ENCODE measurements around the gene PIGL.

PIGL gene

DNA sequence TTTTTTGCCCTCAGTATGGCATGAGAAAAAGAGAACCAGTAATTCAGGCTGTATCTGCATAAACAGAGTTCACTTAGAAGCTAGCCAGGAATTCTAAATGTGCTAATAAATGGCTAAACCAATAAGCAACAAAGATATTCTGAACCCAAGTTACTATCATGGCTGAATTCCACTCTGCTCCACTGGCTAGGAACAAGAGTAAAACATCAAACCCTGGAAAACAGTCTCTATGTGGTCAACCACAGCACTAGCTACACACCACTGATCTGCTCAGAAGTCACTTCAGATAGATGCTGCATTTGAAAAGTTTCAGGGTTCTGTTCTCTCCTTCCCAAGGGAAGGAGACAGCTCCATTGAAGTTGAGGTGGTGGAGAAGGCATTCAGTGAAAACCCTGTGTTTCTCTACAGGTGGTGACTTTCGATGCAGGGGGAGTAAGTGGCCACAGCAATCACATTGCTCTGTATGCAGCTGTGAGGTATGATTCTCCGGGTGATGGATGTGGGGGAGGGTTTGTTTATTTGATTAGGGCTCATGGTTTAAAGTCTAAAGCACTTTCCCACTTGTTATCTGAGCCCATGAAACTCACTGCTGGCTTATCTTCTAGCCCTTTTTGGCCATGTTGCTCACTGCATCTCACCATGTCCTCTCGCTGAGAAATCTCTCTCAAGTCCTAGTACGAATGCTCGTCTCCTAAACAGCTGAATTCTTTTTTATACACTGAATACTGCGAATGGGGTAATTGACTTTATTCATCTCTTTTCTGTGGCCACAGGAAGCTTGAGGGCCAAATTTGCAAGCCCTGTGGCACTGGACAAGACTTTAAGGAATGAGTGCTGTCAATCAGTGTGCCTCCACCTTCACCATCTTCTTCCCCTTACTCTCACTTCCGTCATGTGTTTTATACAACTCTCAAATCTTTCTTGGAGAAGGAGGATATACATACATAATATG, 96.4 kb downstream of the PIGL start:
- DNase-seq = no peak

DNA sequence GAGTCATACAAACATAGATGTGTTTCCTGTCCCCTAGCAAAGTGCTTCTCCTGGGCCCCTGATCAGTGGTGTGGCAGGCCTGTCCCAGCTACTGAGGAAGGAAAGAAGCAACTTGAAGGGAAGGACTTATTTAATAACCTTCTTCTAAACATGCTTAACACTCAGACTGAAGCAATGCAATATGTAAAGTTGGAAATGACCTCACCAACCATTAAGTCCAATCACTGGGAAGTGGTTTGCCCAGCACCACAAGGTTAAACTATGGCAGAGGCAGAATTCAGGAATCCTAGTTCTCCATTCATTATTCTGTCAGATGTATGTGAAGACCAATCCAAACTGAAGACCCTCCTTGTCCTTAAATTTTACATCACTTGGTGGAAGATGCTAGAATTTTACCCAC, 97.2 kb downstream of the PIGL start:
- DNase-seq = no peak

DNA sequence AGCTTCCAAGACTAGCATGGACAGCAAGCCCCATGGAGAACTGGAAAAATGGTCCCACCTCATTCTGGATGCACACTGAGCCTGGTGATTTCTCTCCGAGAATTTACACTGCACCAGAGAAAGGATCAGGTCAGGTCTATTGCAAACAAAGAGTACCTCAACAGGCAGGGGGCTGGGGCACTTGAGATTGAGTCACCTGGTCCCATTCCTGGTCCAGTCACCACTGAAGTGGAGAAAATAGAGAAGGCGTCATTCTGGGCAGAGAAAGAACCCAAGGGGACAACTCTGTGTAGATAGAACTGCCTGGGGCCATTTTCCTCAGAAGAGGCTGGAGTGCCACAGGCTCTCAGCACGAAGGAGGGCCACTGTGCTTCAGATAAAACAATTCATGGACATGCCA, 97.8 kb downstream of the PIGL start:
- DNase-seq = no peak

DNA sequence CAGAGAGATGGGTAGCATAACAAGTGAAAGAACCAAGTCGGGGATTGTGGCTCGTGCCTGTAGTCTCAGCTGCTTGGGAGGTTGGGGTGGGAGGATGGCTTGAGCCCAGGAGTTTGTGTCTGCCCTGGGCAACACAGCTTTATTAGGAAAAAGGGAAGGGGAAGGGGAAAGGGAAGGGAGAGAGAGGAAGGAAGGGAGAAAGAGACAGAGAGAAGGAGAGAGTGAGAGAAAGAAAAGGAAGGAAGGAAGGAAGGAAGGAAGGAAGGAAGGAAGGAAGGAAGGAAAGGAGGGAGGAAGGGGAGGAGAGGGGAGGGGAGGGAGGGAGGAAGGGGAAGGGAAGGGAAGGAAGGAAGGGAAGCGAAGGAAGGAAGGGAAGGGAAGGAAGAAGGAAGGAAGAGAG, 103.0 kb downstream of the PIGL start:
- DNase-seq = no peak

DNA sequence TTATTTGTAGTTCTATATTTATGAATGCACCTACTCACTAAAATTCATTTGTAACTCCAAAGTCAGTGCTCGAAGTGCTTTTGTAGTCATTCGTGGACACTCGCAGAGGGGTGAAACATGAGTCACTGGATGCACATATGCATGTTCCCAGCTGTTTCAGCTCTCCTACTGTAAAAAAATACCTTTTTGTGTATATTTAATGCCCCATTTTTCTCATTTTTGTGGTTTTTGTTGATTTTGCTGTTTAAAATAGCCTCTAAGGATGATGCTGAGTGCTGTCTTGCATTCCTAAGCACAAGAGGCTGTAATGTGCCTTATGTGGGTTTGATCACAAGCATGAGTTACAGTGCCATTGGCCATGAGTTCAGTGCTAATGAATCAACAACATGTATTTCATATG, 105.6 kb downstream of the PIGL start:
- no peak for DNase-seq

DNA sequence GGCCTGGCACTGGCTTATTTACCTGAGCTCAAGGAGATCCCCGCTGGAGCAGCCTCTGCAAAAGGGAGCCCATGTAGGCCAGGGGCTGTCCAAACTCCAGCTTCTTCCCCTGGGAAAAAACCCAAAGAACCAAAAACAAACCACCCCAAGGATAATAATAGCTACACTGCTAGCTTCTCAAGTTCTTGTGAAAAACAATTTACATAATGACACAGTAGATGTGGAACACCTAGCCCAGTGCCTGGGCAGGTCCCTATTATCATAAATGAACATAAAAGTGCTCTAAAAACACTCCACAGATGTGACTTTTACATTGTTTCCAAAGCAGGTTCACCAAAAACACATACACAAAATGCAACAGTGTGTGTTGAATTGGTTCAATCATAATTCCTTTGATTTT, 109.0 kb downstream of the PIGL start:
- no peak for DNase-seq

DNA sequence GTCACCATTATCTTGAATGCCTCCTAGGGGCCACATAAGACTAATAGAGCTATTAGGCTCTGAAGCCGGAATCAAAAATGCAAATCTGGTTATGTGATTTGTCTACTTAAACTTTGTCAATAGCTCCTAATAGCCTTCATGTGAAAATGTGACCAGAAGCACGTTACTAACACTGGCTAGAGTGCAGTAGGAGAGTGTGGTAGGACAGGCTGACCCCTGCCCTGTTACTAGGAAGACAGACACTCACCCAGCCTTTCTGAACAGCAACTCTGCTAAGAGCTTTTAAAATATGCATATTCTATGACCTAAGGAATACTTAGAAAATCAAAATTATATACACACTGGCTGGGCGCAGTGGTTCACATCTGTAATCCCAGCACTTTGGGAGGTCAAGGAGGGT, 110.0 kb downstream of the PIGL start:
- no peak for DNase-seq

DNA sequence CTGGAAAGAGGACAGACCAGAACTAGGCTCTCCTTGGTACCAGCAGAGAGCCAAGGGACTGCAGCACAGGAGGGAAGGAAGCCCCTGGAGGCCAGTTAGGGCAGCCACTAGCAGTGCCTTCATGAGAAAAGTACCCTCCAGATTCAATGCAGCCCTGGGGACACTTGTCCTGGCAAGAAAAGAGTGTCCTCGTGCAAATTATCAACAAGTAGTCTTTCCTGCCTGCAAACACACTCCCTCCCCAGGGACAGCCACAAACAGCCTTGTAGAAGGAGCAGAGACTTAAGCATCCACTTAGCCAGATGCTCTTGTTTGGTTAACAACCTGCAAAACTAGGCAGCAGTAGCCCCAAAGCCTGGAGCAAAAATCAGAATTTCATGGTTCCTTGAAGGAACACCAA, 112.0 kb downstream of the PIGL start:
- no peak for DNase-seq

DNA sequence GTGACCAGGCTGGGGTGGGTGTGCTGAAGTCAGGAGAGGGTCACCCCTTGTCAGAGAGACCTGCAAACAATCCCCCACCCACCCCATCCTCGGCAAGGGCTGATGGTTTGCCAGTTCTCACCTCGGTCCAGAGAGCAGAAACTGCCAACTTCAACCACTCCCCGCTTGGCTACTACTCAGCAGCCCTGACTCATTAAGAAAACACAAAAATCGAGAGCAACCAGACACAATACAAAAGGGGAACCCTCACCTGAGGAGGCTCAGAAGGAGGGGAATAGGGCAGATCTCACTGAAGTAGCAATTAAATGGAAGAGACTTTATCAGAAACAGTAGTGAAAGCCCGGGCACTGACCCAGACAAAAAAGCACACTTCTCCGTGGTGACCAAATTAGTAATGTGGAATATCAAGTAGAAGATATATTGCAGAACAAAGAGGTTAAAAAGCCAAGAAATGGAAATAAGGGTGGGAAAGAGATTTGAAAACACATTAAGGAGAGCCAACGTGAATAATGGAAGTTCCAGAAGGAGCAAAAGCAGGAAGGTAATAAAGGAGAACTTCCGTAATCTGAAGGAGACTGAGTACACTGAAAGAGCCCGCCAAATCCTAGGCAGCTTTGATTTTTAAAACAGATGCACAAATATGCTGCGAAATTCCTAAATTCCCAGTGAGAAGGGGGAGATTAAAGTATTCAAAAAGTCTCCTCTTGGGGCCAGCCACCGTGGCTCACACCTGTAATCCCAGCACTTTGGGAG, 112.7 kb downstream of the PIGL start:
- no peak for DNase-seq

DNA sequence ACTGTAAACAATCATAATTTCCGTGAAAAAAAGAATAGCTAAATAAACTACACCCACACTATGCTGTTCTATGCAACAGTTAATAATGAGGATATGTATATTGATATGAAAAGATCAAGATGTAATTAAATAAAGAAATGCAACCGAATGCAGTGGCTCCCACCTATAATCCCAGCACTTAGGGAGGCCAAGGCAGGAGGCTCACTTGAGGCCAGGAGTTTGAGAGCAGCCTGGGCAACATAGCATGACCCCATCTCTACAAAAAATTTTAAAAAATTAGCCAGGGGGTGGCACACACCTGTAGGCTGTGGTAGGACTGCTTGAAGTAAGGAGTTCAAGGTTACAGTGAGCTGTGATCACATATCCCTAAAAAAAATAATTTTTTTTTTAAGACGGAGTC, 121.4 kb downstream of the PIGL start:
- DNase-seq = no peak

DNA sequence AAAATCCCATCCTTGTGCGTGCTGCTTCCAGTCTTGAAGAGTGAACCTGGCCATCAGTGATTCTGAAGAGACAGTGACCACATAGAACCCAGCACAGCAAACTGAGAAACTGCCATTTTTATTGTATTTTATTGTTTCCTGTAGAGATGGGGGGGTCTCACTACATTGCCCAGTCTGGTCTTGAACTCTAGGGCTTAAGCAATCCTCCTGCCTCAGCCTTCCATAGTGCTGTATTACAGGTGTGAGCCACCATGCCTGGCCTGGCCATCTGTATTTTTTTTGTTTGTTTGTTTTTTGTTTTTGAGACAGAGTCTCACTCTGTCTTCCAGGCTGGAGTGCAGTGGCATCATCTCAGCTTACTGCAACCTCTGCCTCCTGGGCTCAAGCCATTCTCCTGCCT, 122.4 kb downstream of the PIGL start:
- no peak for DNase-seq

DNA sequence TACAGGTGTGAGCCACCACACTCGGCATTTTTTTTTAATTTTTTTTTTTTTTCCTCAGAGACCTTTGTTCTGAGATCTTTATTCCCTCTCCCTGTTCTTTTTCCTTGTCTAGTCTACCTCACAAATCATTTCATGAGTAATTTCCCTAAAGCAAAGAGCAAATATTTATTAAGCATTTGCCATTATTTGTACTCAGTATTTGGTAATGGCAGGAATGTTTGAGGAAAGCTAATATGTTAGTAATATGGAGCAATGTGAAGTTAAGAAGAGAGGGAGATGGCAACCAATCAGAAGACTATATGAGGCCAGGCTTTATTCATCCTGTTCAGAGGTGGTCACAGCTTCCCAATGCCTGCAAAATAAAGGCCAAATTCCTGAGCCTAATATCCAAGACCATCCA, 122.9 kb downstream of the PIGL start:
- no peak for DNase-seq

DNA sequence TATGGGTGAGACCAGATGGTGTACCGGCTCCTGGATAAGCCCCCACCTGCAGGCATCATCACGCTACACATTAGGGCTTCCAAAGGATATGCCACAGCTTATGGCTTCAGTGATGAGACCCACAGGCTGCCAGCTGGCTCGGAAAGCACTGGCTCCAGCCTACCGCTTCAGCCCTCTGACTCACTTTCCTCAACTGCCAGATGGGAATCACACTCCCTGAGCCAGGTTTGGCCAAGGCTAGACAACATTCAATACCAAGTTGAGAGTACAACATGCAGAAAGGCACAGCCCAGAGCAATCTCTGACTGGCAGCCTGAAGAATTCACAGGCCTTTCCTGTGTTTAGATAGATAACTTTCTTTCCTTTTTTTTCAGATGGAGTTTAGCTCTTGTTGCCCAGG, 126.0 kb downstream of the PIGL start:
- no peak for DNase-seq

DNA sequence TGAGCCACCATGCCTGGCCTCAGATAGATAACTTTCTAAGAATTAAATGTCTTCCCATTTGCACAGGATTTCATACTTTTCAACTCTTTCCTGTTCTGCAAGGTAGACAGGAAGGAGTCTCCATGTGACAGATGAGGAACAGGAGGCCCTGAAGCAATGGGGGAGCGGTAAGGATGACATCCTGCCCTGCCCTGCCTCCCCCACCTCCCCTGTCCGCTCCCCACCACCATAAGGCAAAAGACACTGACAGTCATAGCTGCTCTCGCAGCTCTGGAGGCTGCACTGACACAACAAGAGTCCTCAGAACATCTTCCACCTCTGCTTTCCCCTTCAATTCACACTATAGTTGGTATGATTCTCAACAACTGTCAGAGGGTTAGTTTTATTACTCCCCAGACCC, 126.6 kb downstream of the PIGL start:
- DNase-seq = no peak

DNA sequence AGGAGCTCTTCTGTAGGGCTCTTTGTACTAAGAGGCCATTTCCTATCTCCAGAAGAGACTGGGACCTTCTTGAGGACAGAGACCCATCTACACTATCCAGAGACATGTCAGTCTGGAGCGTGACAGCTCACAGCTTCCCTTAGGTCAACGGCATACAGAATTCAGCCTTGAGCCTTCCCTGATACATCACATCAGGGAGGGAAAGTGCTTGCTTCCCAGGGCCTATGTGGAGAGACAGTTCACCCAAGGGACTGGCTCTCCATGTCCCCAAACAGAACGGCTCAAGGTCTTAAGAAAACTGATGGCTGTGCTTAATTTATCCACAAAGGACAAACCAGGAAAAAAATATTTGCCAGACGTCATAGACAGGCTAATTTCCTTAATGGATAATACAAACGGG, 128.6 kb downstream of the PIGL start:
- DNase-seq = no peak

DNA sequence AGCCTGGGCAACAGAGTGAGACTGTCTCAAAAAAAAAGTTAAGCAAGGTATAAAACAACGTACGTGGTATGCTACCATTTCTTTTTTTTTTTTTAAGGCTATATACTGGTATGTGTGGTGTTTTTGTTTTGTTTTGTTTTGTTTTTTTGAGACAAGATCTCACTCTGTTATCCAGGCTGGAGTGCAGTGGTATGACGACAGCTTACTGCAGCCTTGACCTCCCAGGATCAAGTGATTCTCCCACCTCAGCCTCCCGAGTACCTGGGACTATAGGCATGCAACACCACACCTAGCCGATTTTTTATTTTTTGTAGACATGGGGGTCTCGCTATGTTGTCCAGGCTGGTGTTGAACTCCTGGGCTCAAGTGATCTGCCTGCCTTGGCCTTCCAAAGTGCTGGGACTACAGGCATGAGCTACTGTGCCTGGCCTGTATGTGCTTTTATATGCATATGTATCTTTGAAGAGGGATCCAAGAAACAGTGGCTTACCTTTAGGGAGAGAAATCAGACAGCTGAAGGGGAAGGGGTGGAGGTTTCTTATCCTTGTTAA, 129.8 kb downstream of the PIGL start:
- no peak for DNase-seq

DNA sequence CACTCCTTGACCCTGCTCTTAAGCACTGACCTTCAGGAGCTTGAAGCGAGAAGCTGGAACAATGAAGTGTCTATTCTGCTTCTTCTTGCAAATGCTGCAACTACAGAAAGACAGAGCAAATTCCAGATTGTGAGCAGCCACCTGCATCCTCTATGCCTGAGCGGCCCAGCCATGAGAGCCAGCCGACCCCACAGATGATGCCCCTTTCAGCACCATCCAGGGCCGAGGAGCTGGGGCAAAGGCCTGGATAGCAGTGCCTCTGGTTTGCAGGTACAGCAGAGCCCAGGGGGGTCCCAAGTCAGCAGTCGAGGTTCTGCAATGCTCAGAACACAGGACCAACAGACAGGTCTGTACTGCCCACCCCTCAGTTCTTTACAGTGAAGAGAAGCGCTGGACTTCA, 131.6 kb downstream of the PIGL start:
- DNase-seq = no peak

DNA sequence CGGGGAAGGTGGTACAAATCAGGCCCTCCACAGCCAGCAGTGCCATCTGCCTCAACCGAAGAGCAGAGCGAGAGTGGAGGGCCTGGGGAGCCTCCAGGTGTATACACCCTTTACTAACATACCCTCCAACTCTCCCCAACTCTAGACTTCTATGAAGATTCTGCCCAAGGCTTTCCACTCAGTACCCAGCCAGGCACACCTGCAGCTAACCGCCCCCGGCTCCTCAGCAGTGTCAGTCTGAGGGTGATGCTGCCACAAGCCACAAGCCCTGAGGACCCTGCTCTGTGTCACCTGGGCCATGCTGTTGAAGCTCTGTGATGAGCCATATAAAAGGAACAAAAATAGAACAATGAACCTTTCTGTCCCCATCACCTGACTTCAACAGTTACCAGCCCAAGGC, 132.4 kb downstream of the PIGL start:
- no peak for DNase-seq

DNA sequence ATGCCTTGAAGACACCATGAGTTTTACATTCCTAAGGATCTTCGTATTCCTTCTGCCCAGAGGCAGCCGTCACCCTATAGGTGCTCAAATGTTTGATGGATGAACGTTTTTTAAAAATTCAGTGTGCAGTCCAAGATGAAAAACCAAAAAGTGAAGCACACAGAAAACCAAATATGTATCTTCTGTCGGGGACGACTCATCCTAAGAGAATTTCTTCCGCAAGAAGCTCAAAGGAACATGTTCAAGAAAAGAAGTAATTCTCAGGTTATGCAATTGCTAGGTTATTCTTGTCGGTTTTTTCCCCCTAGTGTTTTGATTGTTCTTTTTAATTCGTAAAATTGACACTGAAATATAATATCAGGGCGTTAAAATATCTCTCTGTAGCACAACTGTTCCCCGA, 134.8 kb downstream of the PIGL start:
- no peak for DNase-seq

DNA sequence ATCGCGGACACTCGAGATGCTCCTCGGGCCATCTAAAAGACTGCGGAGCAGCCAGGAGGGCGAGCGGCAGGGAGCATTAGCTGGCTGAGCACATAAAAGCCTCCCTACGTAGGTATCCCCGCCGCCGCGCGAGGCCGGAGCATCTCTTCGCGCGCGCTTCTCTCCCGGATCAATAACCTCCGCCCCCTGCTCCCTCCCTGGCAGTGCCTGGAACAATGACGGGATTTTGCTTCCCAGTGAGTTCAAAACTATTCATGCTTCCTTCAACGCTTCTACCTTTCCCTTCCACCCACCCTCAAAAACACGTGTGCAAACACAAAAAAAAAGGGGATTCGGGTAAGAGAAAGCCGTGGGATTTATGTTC, 135.3 kb downstream of the PIGL start:
- DNase-seq = no peak

DNA sequence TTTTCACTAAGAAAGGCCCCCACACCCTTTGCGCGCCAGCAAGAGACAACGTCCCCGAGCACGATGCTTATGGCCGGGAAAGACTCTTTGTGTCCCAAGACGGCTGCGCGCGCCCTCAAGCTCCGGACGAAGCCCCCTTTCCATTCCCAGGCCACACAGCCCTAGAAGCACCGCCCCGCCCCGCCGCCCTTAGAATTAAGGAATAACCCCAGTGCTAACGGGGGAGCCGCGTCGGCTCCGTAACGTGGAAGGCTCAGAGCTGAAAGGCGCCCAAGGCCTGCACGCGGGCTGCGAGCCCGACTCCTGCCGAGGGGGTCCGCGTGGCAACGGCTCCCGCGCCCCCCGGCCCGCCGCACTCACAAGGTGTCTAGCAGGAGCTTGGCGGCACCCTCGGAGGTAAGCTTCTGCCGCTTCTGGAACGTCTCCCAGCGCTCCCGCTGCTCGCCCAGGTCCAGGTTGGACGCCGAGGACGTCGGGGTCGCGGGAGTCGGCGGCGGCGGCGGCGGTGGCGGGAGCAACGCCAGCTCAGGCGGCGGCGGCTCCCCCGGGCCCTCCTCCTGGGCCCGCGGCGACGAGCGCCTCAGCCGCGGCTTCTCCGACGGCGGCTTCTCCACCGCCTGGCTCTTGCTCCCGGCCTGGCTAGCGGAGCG, 135.8 kb downstream of the PIGL start:
- DNase-seq = no peak

DNA sequence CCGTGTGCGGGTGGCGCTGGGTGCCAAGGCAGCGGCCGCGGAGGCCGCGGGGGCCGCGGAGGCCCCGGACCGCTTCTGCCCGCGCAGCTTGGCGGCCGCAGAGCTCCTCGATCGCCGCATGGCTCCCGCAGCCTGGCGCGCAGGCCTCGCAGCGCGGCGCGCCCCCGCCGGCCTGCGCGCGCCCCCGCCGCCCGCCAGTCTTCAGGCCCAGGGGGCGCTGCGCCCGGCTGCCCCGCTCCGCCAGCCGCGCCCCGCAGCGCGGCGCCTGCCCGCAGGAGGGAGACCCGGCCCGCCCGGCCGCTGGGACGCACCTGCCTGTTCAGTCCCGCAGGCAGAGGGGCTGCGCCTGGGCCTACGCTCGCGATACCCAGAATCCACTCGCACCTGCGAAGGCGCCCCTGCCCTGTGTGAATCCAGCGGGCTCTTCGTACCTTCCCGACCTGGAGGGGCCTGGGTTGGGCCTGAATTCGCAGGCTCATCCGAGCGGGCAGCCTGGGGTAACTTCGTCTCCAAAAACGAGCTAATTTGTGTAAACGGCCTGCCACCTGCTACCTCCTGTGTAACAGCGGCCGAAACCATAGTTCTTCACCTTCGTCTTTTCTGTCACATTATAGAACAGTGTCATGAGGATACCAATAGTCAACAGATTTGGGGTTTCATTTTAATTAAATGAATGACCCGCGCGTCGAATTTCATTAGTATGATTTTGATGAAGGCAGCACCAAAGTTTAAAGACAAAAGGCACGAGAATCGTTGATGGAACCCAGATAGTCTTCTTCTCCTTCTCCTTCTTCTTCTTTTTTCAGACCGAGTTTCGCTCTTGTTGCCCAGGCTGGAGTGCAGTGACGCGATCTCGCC, 136.5 kb downstream of the PIGL start, which contains the start of gene CENPV:
Gene CENPV, minus strand, starts transcription at position 153 of the 858 bp plus-strand sequence. Its CDS starts 33 bp downstream, at position 120.
- peak; percentile 37 for DNase-seq
